AG09309 (cell line): Measurements from ENCODE around the gene RING1.

Experiments
- DNase-seq: peaks from one replicate; pipeline ENCODE4 v3.0.0-alpha.2; 2010; ENCODE audit warnings: low read depth
- H3K4me3 ChIP-seq: 2 replicates; pipeline ENCODE4 v1.5.1; 2011; ENCODE audit warnings: mild to moderate bottlenecking, low read depth, low read length, moderate library complexity; ENCODE audit not compliant: control insufficient read depth
- TF ChIP-seq, protein P1 (sequence below): IDR thresholded peaks from 2 replicates; pipeline ENCODE4 v1.5.1; 2011; ENCODE audit warnings: mild to moderate bottlenecking, low read depth, low read length, inconsistent platforms; ENCODE audit not compliant: insufficient read depth, control insufficient read depth; ENCODE audit errors: missing control alignments

Gene RING1

DNA sequence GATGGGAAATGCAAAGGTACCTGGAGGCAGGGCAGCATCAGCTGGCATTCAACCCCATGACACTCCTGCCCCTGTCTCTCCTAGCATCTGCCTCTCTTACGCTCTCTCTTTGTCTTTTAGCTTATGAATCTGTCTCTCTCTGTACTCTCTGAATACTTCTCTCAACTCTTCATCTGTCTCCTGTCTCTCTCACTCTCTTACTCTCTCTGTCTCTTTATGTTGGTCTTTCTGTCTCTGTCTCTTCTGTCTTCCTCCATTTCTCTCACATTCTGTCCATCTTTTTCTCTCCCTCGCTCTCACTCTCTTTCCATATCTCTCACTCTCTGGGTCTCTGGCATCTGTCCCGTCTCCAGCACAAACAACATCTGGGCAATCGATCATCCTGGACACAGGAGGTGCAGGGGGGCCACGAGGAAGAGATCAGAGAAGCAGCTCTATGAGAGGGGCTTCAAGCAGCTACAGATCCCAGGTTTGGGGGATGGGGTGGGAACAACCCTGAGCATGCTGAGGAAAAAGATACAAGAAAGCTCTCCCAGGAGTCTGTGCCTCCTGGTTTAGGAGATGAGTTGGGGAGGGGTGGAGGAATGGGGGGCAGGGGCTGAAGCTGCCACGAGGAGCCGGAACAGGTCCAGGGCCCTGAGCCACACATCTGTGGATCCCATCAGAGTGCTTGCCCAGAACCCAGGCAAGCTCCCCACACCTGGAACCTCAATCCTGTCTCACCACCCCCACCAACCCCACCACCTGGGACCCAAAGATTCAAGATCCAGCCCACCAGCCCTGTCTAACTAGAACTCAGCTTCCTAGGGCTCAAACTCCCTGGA is 18.5 kb upstream of the RING1 start:
- no peak overlapping the region for H3K4me3 ChIP-seq
- TF ChIP-seq, protein P1, sequence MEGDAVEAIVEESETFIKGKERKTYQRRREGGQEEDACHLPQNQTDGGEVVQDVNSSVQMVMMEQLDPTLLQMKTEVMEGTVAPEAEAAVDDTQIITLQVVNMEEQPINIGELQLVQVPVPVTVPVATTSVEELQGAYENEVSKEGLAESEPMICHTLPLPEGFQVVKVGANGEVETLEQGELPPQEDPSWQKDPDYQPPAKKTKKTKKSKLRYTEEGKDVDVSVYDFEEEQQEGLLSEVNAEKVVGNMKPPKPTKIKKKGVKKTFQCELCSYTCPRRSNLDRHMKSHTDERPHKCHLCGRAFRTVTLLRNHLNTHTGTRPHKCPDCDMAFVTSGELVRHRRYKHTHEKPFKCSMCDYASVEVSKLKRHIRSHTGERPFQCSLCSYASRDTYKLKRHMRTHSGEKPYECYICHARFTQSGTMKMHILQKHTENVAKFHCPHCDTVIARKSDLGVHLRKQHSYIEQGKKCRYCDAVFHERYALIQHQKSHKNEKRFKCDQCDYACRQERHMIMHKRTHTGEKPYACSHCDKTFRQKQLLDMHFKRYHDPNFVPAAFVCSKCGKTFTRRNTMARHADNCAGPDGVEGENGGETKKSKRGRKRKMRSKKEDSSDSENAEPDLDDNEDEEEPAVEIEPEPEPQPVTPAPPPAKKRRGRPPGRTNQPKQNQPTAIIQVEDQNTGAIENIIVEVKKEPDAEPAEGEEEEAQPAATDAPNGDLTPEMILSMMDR: no peak
- no peak for DNase-seq

DNA sequence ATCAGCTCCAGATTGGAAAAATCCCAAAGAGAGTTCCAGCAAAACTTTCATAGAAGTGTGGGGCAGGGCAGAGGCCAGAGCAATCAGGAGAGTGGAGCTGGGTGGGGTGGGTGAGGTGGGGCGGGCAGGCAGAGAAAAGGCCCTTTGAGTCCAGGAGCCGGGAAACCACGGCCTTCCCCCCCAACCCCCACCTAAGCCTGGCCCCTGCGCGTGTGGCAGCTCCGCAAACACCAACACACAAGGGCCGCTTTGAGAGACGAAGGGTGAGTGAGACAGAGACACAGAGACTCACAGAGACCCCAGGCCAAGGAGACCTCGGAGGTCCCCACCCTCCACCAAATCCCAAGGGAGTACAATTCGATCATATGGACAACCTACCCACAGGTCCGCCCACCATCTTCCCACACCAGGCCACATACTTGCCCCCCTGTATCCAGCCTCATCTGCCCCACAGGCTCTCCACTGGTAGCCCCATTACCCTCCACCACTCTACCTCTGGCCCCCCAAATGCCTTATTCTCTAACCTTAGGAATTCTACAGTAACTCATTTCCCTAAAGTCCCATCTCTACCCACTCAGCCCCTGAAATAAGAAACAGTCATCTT is 17.7 kb upstream of the RING1 start:
- H3K4me3 ChIP-seq: no peak overlapping the region
- no peak for DNase-seq
- TF ChIP-seq, protein P1: no peak

DNA sequence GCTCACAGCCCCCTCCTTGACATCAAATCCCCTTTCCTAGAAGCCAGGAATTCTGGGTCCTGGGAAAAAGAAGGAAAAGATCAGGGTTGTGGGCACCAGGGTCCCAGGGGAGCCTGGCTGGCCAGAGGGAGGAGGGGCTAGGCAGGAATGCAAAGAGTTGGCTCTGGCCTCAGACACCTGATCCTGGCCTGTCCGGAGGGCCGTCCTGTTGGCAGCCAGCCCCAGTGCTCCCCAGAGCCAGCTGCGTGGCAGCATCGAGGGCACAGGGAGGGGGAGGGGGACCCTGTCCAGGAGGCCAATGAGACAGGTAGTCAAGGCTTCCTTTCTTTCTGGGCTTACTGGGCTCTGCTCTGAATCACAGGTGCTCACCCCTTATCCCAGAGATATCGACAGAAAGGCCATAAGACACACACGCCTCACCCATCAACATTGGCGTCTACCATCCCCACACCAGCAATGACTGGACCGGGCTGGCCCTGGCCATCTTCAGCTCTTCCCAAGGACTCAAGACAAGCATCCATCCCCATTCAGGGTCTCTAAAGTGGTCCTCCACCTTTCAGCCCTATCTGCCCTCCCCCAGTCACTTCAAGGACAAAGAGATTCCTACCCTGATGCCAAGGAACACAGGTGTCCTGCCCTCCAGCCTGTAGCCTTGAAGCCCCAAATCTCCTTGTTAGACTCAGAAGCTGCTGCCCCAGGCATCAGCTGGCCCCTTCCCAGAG is 16.8 kb upstream of the RING1 start:
- TF ChIP-seq, protein P1: no peak
- DNase-seq: no peak
- H3K4me3 ChIP-seq: no peak overlapping the region

DNA sequence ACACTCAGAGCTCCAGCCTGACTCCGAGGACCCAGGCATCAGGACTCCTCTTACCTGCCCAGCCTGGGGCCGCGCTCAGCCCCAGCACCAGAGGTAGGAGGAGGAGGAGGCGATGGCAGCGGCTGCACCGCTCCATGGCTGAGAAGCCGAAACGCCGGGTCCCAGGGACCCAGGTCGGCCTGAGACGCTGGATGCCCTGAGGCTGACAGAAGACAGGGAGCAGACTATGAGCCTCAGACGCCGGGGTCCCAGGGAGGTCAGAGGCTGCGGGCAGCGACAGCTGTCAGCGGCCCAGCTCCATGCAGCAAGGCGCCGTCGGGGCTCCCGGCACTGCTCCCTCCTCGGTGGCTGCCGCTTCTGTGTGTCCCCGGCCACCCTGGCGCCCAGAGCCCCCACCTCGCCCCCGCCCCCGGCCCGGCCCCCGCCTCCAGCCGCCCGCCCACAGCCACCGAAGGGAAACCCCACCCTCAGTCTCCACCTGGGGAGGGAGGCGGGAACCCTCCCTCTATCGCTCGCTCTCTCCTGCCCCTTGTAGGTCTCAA is 16.1 kb upstream of the RING1 start, which contains the start of gene COL11A2:
TSS of gene COL11A2 (minus strand) at position 363 of the 542 bp plus-strand sequence. CDS start at position 136, 227 bp downstream.
- H3K4me3 ChIP-seq: peak within 1 kb of the TSS; percentile 30
- DNase-seq: no peak
- TF ChIP-seq, protein P1: no peak

DNA sequence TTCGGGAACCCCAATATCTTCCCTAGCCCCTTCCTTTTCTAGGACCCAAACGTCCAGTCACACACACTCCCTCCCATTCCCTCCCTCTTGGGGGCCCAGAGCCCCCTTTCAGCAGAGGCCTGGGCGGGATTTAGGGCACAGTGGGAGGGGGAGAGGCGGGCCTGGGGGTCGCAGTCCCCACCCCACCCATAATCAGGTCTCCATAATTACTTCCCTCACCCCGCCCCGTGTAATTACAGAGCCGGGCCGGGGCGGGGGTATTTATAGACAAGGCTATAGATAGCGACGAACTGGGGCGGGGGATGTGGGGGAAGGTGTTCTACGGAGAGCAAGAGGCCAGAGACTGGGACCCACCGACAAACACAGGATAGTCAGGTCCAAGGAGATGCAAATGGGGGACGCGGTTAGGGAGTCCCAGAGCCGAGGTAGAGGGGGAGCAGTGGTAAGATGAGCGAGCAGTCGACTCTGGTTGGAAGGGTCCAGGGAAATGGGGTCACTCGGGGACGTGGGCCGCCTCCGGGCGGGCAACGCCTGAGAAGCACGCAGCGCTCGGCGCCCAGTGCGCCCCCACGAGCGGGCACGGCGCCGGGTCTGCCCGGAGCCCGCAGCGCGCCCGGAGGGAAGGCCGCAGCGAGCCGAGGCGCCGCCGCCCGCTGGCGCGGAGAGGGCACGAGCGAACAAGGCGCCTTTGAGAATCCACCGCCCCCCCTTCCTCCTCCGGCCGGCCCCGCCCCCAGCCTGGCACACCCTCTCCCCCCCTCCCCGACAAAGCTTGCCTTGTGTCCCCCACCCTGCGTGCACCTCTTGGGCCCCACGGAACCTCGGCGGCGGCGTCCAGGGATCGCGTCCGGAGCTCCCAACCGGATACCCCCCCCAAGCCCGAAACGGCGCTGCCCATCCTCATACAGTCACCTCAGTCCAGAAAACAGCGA is 15.4 kb upstream of the RING1 start:
- peak overlapping the region; percentile 30 for H3K4me3 ChIP-seq
- TF ChIP-seq, protein P1: no peak
- no peak for DNase-seq
